Umbilical cord (tissue), 2 donors: ENCODE measurements around the gene TAF6. TPM values are rescaled to one million over a fixed set of nuclear protein-coding genes. Genes with fewer than 3 reads are reported as not detected.

Source experiments
- DNase-seq: peaks from one replicate; pipeline ENCODE4 v3.0.0-alpha.2; 2015; ENCODE audit warnings: low spot score
- total RNA-seq: library from RNA; depleted of rRNA; stranded (reverse); fragments of >200 nt; gene quantifications from one replicate; pipeline ENCODE4 v1.2.3, GENCODE V29; 2014; ENCODE audit warnings: low replicate concordance; ENCODE audit not compliant: insufficient read depth

TAF6 gene
- total RNA-seq = 22.1 TPM

GRCh38 chr7:100119072-100119969 lies at the start of gene TAF6, which contains the start of gene CNPY4:
TAF6 (minus strand) TSS chr7:100119358; CDS start chr7:100114209, 5,149 bp downstream.
CNPY4 (plus strand) TSS chr7:100119634; CDS start chr7:100119745, 111 bp downstream.
- DNase-seq = peak; percentile 98

DNA sequence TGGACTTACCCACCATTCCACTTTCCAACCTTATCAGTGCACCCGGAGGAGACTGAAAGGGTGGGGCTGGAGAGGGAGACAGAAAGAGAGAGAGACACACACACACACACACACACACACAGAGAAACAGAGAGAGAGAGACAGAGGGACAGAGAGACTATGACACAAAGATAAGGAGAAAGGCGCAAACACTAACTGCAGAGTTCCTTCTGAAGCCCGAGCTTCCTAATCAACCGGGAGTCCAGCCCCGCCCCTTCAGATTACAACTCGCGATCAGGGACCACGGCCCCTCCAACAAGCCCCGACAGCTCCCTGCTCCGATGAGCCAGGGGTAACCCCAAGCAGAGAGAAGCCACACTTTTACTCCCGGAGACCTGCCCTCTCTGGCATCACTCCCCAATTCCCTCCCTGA lies 48.8 kb upstream of the TAF6 start:
- DNase-seq = peak; percentile 57

DNA sequence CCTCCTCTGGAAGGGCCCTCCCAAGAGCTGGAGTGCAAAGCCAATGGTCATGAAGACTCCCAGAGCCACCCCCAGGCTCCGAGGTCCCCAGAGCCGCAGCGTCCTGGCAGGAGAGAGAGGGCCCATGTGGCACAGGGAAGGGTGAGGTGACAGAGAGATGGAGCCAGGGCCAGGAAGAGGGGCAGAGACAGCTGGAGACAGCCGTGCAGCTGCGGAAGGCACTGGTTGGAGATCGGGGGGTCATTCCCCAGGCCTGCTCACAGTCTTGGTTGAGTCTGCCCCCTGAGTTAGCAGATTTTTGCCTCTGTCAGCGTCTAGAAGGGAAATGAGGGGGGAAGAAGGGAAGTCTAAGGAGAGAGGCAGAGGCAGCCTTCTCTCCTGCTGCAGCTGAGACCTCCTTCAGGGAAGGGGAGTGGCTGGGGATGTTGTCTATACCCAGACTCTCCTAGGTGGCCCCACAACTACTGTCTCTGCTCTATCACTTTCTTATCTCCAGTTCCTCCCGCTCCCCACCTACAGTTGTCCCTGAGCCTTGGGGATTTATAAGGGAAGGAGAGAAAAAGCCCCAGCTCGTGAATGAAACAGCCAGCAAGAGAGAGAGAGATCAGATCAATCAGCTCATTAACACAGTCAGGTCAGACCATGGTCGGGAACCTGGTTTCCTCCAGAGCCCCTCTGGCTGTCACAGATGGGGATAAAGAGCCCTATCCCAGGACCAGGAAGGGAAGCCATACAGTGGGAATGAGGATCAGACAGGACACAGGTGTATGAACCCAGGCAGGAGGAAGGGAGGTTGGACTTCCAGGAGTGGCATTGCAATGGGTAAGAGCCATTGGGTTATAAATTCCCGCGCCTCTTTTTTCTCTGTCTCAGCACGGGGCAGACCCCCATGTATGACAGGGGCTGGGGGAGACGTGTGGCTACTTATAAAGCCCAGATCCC lies 48.1 kb upstream of the TAF6 start:
- peak; percentile 53 for DNase-seq

- DNase-seq = no peak
Observed at GRCh38 chr7:100166317-100166940, 47.3 kb upstream of the TAF6 start.

DNA sequence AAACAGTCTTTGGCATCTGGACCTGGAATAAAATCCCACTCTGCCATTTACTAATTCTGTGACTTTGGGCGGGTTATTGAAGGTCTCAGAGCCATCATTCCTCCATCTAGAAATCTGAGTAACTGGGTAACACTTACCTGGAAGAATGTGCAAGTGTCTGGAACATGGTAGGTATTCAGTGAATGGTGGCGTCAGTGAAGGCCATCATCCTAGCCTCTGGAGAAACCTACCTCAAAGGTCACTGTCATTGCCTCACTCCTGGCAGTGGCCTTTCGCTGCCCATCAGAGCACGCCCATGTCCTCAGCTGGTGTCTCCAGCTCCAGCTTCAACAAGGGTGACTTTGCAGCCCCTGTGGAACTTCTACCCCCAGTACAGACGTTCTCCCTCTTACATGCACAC lies 44.7 kb upstream of the TAF6 start:
- no peak for DNase-seq

DNA sequence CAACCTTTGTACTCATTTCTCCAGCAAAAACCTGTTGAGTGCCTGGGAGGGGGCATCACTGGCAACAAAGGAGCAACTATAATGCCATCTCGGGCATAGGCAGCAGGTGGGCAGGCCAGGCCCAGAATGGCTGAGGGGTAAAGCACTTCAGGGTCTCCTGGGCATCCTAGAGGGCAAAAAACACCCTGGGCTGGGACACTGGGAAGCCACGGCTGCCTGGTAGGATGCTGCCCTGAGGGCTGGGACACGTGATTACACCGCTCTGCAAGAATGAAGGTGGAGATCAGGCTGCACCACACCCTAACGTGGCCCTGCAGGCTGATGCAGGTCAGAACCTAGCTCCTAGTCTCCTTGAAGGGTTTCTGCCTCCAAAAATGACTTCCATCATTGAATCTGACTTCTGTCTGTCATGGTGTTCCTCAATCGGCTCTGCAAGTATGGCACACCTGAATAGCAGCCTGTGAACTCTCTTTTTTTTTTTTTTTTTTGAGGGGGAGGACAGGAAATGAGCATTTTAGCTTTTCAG lies 43.9 kb upstream of the TAF6 start:
- DNase-seq = peak; percentile 32

DNA sequence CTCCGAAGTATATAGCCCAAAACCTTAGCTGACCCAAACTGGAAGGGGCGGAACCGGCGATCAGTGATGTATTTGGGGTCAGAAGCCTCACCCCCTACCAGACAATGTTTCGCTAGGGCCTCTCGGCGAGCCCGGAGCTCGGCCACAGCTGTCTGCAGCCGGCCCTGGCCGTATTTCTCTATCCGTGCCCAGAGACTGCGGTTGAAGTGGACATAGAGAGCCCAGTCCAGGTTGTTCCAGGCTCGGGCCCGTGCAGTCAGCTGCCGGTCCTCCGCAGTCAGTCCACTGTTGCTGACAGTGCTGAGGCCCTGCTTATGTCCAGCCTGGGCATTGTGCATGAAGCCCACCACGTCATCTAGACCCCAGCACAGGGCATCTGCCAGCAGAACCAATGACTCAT lies 40.9 kb upstream of the TAF6 start:
- DNase-seq = no peak

- DNase-seq = no peak
Observed at GRCh38 chr7:100159099-100159623, 40.0 kb upstream of the TAF6 start.

DNA sequence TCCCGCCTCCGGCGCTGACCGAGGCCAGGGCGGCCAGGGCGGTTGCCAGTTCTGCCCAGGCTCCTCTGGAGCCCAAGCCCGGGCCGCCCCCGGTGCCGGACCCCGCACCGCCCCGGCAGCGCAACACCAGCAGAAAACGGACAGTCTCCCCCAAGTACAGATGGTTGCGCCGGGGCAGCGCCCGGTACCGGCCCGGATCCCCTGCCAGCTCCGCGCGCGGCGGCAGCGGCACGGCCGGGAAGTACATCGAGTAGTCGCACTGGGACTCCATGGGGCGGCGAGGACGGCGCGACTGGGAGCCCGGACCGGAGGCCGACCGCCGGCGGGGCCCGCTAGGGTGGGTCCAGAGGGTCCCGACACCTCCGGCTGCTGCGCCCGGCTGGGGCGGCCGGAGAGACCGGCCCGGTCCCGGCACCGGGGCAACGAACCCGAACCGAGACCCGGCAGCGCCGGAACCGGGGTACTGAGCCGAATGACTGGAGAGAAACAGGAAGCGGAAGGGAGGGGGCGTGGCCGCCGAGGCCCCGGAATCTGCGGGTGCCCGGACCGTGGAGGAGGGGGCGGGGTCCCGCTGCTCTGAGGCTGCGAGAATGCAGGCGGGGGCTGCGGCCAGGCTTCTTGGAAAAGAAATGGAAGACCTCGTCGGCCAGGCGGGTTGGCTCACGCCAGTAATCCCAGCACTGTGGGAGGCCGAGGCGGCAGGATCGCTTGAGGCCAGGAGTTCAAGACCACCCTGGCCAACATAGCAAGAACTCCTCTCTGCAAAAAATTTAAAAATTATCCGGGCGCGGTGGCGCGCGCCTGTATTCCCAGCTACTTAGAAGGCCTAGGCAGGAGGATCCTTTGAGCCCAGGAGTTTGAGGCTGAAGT lies 39.3 kb upstream of the TAF6 start, which contains the start of gene TRAPPC14:
Gene TRAPPC14, minus strand, starts transcription at position 495 of the 870 bp plus-strand sequence. Its CDS starts 224 bp downstream, at position 271.
- DNase-seq = peak; percentile 90

DNA sequence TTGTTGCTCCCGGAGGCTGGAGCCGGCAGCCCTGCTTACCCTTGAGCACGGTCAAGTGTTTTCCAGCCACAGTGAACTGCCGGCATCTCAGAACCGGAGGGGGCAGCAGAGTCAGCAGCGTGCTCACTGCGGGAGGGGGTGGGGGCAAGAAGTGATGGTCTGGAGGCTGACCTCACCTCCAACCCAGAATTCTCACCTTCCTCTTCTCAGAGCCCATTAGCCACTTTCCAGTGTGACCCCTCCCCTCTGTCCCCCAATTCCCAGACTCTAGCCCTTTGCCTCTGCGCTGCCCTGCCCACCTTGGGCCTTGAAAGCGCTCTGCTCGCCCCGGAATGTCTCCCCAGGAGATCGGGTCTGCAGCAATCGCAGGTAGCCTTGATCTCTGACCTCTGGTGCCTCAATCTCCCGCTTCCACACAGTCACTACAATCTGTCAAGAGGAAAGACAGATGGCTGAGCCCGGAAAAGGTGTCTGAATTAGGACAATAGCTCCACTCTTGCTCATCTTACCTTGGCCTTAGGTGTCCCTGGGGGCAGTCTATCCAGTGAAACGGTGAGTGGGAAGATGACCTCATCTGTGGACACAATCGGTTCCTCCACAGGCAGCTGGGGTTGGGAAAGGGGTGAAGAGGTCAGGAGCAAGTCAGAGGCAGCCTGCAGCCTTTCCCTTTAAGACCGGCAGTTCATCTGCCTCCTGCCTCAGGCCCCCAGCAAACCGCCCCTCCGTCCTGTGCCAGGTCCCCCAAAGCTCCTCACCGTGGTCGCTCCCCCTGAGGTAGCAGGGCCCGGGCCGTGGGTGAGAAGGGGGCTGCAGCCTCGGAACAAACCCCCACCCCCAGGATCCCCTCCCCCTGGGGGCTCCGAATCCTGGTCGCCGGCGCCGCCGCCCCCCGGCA lies 38.4 kb upstream of the TAF6 start:
- no peak for DNase-seq

GRCh38 chr7:100157069-100157333 lies 37.8 kb upstream of the TAF6 start:
- DNase-seq = no peak

GRCh38 chr7:100156331-100157068 lies 37.3 kb upstream of the TAF6 start:
- no peak for DNase-seq

- DNase-seq = no peak
Observed at GRCh38 chr7:100155553-100156317, 36.6 kb upstream of the TAF6 start.

- DNase-seq = no peak
Observed at GRCh38 chr7:100154651-100155491, 35.7 kb upstream of the TAF6 start.

DNA sequence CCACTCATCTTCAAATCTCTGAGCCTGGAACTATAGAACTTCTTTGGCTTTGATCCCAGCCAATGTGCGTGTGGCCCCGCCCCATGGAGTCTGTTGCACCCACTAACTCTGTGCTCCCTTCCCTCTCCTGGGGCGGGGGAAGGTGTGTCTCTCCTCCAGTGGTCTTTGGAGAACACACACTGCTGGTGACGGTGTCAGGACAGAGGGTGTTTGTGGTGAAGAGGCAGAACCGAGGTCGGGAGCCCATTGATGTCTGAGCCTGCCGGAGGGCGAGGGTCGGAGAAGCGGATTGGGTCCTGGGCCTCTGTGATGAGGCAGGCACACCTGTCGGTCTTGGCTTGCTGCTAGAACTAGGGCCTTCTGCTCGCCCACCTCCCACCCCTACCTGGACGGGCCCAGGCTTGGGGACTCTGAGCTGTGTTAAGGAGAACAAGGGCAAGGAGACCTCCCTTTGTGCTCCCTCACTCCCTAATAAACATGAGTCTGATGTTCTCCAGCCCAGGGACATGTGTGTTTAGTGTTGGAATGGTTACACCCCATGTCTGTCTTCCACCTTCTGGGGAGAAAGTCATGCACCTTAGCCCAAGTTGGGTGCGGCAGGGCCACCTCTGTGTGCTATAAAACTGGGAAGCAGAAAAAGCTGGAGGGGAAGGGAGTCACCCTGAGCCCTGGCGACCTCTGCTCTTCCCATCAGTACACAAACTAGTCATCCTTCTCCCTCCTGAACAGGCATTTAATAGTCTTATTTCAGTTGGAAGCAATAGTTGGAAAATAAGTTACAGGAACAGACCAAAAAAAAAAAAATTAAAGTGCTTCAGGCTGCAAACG lies 34.8 kb upstream of the TAF6 start:
- DNase-seq = no peak
